Right kidney (tissue), 1 donor: ENCODE results near the gene TNN.

Source experiments
- DNase-seq: peaks from one replicate; pipeline ENCODE4 v3.0.0-alpha.2; 2016

TNN gene

DNA sequence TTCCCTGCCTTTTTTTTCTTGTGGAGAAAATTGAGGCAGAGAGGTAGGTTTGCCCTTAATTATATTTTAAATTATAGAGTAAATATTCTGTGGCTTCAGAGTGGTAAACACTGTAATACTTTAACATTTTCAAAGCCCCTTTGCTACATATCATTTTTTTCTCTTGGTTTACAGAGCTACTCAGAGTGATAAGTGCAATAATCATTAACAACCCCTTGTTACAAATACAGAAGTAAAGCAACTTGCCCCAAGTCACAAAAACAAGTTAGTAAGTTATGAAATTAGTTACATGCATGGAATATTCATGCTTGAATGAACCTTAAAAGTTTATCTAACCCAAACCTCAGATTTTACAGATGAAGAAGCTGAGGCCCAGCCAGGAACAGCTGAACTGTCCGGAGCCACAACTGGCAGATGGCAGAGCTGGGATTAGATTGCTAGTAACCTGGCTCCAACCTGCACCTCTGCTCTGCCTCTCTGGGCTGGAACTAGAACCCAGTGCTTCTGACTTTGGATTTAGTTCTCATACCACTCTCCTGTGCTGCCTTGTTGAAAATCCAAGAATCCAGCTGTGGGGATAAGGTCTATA is 48.7 kb downstream of the TNN start:
- DNase-seq = no peak

- no peak for DNase-seq
Measured at GRCh38 chr1:175116903-175117302, 49.3 kb downstream of the TNN start.

- DNase-seq = no peak
Measured at GRCh38 chr1:175118375-175119367, 51.0 kb downstream of the TNN start.

GRCh38 chr1:175120511-175120910 is 52.9 kb downstream of the TNN start:
- no peak for DNase-seq

DNA sequence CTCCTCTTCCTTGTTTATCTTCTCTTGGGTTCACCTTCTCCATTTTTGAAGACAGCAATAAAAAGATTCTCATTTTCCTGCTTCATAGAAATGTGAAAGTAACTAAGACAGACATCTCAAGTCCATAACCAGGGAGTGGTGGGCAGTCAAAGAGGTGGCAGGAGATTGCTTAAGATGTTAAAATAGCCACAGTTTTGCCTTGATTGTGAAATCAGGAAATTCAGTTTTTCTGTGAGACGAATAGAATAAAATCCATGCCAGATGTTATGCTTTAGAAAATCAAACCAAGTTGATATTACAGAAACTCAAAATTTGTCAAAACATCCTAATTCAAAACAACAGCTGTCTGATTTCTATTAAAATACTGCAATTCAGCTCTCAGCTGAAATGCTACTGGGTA is 57.2 kb downstream of the TNN start:
- DNase-seq = no peak

GRCh38 chr1:175126347-175126746 is 58.7 kb downstream of the TNN start:
- no peak for DNase-seq

- DNase-seq = no peak
Measured at GRCh38 chr1:175127565-175127964, 59.9 kb downstream of the TNN start.

DNA sequence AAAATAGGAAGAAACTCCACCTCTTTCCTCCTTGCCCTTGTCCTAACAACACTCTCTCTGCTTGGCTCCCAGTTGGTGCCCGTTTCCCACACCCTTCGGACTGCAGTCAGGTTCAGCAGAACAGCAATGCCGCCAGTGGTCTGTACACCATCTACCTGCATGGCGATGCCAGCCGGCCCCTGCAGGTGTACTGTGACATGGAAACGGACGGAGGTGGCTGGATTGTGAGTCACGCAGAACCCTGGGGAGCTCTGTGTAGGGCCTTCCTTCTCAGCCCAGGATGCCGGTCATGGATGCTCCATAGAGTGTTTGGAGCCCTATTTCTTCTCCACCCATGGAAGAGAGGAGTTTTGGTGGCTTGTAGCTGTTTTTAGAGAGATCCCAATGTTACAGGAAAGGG is 60.9 kb downstream of the TNN start:
- no peak for DNase-seq

- DNase-seq = no peak
Measured at GRCh38 chr1:175129182-175129581, 61.5 kb downstream of the TNN start.

GRCh38 chr1:175129644-175129996 is 62.0 kb downstream of the TNN start:
- DNase-seq = no peak

DNA sequence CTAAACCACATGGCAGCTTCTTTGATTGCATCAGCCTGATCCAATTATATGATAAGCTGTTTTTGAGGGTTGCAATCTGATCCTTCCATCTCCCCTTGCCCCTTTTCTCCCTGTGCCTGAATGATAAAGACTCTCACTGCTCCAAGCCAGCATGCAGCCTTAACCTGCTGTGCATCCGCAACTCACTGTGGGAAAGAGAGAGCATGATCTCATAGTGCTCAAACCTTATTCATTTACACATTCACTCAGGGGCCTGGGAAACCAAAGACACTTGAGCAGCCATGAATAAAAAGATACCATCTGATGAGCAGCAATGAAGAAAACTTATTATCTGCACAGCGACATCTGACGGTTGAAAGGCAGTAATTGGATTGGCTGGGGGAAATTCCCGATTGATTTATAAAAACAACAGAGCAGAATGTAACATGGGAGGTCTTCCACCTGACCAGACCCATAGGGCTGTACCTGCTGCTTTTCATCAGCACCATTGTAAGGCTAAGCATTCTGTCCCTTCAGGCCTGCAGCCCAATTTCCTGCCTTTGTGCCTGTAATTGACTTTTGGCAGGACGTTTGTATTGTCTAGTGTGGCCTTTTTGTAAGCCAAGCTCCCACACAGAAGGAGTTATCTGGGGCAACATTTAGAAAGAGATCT is 62.5 kb downstream of the TNN start:
- DNase-seq = no peak

GRCh38 chr1:175130649-175131045 is 63.0 kb downstream of the TNN start:
- no peak for DNase-seq

DNA sequence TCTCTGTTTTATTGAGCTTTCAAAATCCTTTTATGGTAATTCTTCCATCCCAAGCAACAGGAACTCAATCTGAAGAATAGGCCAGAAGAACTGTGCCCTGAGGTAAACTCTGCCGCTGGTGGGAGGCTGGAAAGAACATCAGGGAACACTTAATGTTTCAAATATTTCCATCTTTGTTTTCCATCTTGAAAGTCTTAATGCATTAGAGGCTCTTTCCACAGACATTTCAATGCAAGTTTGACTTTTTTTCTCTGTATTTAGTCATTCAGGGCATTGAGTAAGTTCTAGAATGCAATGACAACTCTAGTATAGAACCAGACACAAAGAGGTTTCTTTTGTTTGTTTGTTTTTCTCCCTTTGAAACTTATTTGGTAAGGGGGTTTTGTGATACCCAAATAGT is 63.5 kb downstream of the TNN start:
- no peak for DNase-seq

GRCh38 chr1:175132436-175132835 is 64.8 kb downstream of the TNN start:
- DNase-seq = no peak

DNA sequence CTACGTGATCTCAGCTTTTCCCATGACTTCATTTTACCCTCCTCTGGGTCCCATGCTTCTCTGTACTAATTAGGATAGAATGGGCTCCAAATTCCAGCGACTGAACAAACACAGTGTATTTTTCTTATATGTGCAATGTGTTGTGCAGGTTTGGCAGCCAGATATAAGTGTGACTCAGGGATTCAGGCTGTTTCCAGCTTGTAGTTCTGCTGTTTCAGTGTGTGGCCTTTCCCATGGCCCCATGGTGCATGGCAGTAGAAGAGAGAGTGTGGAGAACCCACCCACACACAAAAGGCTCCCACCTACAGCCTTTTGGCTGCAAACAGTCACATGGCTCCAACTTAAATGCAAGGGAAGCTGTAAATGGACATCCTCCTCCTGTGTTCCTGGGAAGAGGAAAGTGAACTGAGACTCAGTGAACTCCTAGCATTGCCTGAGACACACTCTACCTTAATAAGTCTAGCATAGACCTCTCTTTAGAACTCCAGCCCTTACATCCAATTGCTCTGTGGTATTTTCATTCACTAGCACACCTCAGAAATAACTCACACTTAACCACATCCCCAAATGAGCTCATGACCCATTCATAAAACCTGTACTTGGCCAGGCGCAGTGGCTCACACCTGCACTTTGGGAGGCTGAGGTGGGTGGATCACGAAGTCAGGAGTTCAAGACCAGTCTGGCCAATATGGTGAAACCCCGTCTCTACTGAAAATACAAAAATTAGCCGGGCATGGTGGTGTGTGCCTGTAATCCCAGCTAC is 66.2 kb downstream of the TNN start:
- no peak for DNase-seq

DNA sequence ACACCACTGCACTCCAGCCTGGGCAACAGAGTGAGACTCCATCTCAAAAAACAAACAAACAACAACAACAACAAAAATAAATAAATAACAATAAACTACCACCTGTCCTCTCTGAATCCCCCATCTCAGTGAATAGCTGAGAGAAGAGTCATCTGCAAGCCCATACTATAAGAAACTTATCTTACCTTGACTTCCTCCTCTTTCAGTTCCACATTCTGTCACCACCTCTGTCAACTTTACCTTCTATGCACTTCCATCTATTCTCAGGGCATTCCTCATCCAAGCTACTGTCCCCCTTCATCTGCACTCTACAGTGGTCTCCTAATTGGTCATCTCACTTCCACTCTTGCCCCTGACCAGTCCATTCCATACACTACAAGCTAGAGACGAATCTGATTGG is 66.9 kb downstream of the TNN start:
- no peak for DNase-seq

DNA sequence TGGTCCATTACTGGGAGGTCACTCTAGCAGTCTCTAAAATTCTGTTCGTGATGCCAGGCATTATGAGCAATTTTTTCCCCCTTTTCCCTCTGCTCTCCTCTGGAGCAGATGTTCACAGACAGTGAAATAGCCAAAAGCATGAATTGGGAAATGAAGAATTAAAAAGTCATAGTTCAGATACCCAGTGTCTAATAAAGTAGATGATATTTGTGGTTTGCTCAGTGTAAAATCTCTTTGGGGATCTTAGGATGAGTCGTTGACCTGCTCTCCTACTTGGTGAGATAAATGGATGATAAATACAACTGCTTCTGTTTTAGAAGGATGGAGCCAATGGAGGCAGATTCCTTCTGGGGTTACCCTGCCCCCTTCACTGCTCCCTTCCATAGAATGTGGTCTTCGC is 68.6 kb downstream of the TNN start:
- no peak for DNase-seq

- no peak for DNase-seq
Measured at GRCh38 chr1:175137369-175137768, 69.7 kb downstream of the TNN start.

GRCh38 chr1:175138579-175138978 is 70.9 kb downstream of the TNN start:
- no peak for DNase-seq

GRCh38 chr1:175145899-175146528 is 78.4 kb downstream of the TNN start:
- DNase-seq = no peak

- peak; percentile 58 for DNase-seq
Measured at GRCh38 chr1:175146529-175147213, 79.0 kb downstream of the TNN start.

- DNase-seq = no peak
Measured at GRCh38 chr1:175147569-175147968, 79.9 kb downstream of the TNN start.
